ENCODE data around the gene NALF2. TPM values are rescaled to one million over a fixed set of nuclear protein-coding genes. Genes with fewer than 3 reads are reported as not detected.

The NALF2 gene
- total RNA-seq (under 1 TPM; 0.13 to 0.23 (median 0.16) TPM), total RNA-seq (0 to 2.1 (median 0.20) reads per million in 29 experiments)
- total RNA-seq (2013): 0.04 TPM

DNA sequence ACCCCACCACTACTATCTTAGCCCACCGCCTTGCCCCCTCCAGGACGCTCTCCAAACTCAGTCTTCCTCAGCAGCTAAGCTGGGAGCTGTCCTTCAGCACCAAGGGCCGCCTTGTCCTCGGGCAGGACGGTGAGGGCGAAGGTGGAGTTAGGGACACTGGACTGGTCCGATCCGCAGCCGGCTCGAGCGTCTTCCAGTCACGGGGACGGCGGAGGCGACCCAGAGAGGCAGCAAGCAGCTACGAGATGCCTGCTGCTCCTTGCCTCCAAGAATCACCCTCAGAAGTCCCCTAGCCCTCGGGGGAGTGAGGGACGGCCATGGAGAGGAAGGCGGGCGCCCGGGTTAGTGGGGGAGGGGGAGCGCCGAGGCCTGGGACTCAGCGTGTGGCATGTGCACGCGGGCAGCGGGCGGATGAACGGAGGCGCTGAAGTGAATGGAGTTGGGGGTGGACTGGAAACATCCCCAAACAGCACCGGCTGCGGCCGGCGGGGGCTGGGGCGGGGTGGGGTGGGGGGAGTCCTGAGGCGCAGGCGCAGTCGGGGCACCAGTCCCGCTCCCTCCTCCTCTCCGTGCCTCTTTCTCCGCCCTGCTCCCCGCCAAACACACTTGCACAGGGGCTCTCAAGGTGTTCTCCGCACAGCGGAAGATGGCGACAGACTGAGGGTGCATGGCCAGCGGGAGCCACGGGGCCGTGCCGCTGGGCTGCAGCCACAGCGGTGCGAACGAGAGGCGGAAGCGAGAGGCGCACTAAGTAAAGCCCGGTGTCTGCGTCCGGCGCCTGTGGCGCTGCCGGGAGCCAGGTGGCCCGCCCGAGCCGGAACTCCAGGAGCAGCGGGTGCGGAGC, at the start of gene NALF2:
NALF2 (plus strand) TSS at position 545 of the 844 bp plus-strand sequence. CDS start 957 bp downstream, outside the sequence.
- CTCF ChIA-PET: interaction anchor here in 1 of 2 donors (0.6 kb wide), 3 partner anchors 35 to 170 kb away, joined by 3 to 5 read pairs (median 3); no protein-coding TSS in a partner anchor
- WGBS (ENCODE audit: insufficient coverage): 2% methylated on average over 32 of the region's 66 CpGs
- H3K27ac ChIP-seq (ENCODE audit: low read length): no peak within 1 kb of the TSS

DNA sequence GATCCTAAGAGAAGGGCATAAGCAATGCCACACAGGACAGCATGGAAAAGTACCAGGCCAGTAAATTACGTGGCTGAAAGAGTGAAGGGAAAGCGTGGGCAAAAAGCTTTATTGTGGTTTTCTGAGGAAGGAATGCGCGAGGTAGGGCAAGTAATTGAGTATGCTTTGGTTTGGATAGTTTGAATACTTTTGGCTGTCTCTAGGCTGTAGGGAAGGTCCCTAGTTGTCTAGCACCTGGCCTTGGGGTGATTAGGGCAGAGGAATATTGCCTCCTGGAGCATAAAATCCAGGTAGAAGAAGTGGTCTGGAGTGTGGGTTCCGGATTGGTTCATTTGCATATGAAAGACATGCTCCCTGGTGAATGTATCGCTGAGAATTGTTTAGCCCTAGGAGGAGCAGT, 46.4 kb upstream of the NALF2 start:
- no peak overlapping the region for H3K4me3 Mint-ChIP-seq
- WGBS (ENCODE audit: insufficient coverage): 54% methylated on average over 2 of the region's 6 CpGs
- POLR2A ChIA-PET: no interaction called here

More for the DNA sequence above, at the start of gene NALF2:
- Mint-ChIP-seq H3K27me3 (peaks cover 20 to 26% of the 10 kb centered on the region in 2 donors), H3K27ac (no peak within 1 kb of the TSS), H3K4me1 (peaks cover 0 to 9% (median 2%) of the 10 kb centered on the region in 3 donors), H3K36me3 (no peaks in the 10 kb centered on the region), H3K9me3 (no peaks in the 10 kb centered on the region), H3K4me3 (peak within 1 kb of the TSS; percentile 61 to 75 (median 72))
- Histone ChIP-seq H3K27me3 (replicated peaks in 1 of 2; ENCODE audit: control insufficient read depth in 2 of 2, extremely low read depth in 1 of 2, insufficient read depth in 2 of 2, low read length in 1 of 2) (peaks cover 0 to 35% of the 10 kb centered on the region in 2 experiments), H3K4me1 (ENCODE audit: control insufficient read depth in 1 of 2, extremely low read depth in 1 of 2, insufficient read depth in 2 of 2, low read length in 2 of 2) (peaks cover 0 to 3% of the 10 kb centered on the region in 2 experiments), H3K4me3 (ENCODE audit: control insufficient read depth in 1 of 2, extremely low read depth in 1 of 2, low read length in 1 of 2) (peak within 1 kb of the TSS; percentile 5), H3K9me3 (no peaks in the 10 kb centered on the region), H3K36me3 (ENCODE audit: control insufficient read depth in 2 of 2, extremely low read depth in 1 of 2, insufficient read depth in 1 of 2, low read length in 1 of 2) (no peaks in the 10 kb centered on the region)
- ATAC-seq (replicated peaks in 1 of 4) (peak; percentile 41 to 66 (median 58)), DNase-seq (peak in 15 of 35 experiments; percentile 0 to 19 (median 9))
- POLR2A ChIA-PET: no interaction called here

DNA sequence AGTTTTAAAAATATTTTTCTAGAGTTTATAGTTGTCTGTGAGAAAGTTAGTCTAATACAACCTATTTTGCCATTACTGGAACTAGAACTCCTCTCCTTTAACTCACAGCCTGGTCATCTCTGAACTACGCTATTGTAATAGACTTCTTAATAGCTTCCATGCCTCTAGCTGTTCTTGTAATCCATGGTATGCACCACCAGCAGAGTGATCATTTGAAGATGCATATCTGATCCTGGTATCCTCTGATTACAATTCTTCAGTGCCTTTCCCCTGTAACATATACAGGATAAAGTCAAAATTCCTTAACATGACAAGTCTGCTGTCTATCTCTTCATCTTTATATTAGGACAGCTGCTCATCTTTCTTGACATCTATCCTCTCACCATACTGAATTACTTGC, 37.6 kb upstream of the NALF2 start:
- H3K36me3 Mint-ChIP-seq: no peaks in the 10 kb centered on the region
- Histone ChIP-seq H3K36me3 (ENCODE audit: control insufficient read depth in 2 of 2, extremely low read depth in 1 of 2, insufficient read depth in 1 of 2, low read length in 1 of 2) (no peaks in the 10 kb centered on the region), H3K27me3 (replicated peaks in 1 of 2; ENCODE audit: control insufficient read depth in 2 of 2, extremely low read depth in 1 of 2, insufficient read depth in 2 of 2, low read length in 1 of 2) (no peaks in the 10 kb centered on the region), H3K4me1 (ENCODE audit: control insufficient read depth in 1 of 2, extremely low read depth in 1 of 2, insufficient read depth in 2 of 2, low read length in 2 of 2) (no peaks in the 10 kb centered on the region), H3K9me3 (no peaks in the 10 kb centered on the region), H3K4me3 (ENCODE audit: control insufficient read depth in 1 of 2, extremely low read depth in 1 of 2, low read length in 1 of 2) (no peak overlapping the region), H3K27ac (ENCODE audit: low read length) (no peak overlapping the region)
- ChIA-PET CTCF (no interaction called here), POLR2A (no interaction called here)
- no peaks in the 10 kb centered on the region for H3K4me1 Mint-ChIP-seq
- H3K4me3 Mint-ChIP-seq: no peak overlapping the region
- H3K9me3 Mint-ChIP-seq: no peaks in the 10 kb centered on the region
- H3K27ac Mint-ChIP-seq: no peak overlapping the region
- no peak for ATAC-seq (replicated peaks in 1 of 4)
- peaks cover 8 to 52% of the 10 kb centered on the region in 2 donors for H3K27me3 Mint-ChIP-seq
- DNase-seq: no peak
- no CpG with 5 or more reads among the region's 1 CpG for WGBS (ENCODE audit: insufficient coverage)

More for the DNA sequence above, 46.4 kb upstream of the NALF2 start:
- no peaks in the 10 kb centered on the region for H3K36me3 ChIP-seq (ENCODE audit: control insufficient read depth in 2 of 2, extremely low read depth in 1 of 2, insufficient read depth in 1 of 2, low read length in 1 of 2)
- Mint-ChIP-seq H3K4me1 (no peaks in the 10 kb centered on the region), H3K9me3 (no peaks in the 10 kb centered on the region), H3K27ac (no peak overlapping the region), H3K27me3 (peaks cover 0 to 8% of the 10 kb centered on the region in 2 donors), H3K36me3 (no peaks in the 10 kb centered on the region)
- H3K27me3 ChIP-seq (replicated peaks in 1 of 2; ENCODE audit: control insufficient read depth in 2 of 2, extremely low read depth in 1 of 2, insufficient read depth in 2 of 2, low read length in 1 of 2): no peaks in the 10 kb centered on the region
- H3K4me1 ChIP-seq (ENCODE audit: control insufficient read depth in 1 of 2, extremely low read depth in 1 of 2, insufficient read depth in 2 of 2, low read length in 2 of 2): no peaks in the 10 kb centered on the region
- DNase-seq (no peak), ATAC-seq (replicated peaks in 1 of 4) (no peak)
- H3K27ac ChIP-seq (ENCODE audit: low read length): no peak overlapping the region
- CTCF ChIA-PET: no interaction called here
- H3K9me3 ChIP-seq: no peaks in the 10 kb centered on the region
- H3K4me3 ChIP-seq (ENCODE audit: control insufficient read depth in 1 of 2, extremely low read depth in 1 of 2, low read length in 1 of 2): no peak overlapping the region

DNA sequence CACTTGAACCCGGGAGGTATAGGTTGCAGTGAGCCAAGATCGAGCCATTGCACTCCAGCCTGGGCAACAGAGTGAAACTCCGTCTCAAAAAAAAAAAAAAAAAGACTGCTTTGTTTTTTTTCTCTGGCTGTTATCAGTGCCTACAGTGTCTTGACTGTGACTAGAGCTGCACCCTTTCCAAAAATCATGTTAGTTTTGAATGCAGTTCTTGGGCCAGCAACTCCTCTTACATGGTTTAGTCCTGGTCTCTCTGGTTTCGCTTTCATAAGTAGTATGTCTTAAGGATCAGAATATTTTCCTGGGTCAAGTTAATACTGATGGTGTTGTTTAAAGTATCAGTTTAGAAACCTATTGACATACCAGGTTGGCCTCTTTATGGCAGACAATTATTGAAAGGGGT, 34.2 kb upstream of the NALF2 start:
- Histone ChIP-seq H3K36me3 (ENCODE audit: control insufficient read depth in 2 of 2, extremely low read depth in 1 of 2, insufficient read depth in 1 of 2, low read length in 1 of 2) (no peaks in the 10 kb centered on the region), H3K4me1 (ENCODE audit: control insufficient read depth in 1 of 2, extremely low read depth in 1 of 2, insufficient read depth in 2 of 2, low read length in 2 of 2) (no peaks in the 10 kb centered on the region), H3K9me3 (no peaks in the 10 kb centered on the region), H3K27ac (ENCODE audit: low read length) (no peak overlapping the region), H3K27me3 (replicated peaks in 1 of 2; ENCODE audit: control insufficient read depth in 2 of 2, extremely low read depth in 1 of 2, insufficient read depth in 2 of 2, low read length in 1 of 2) (no peaks in the 10 kb centered on the region), H3K4me3 (ENCODE audit: control insufficient read depth in 1 of 2, extremely low read depth in 1 of 2, low read length in 1 of 2) (no peak overlapping the region)
- Mint-ChIP-seq H3K27me3 (peaks cover 13 to 68% of the 10 kb centered on the region in 2 donors), H3K4me3 (no peak overlapping the region), H3K27ac (no peak overlapping the region), H3K36me3 (no peaks in the 10 kb centered on the region), H3K9me3 (no peaks in the 10 kb centered on the region), H3K4me1 (no peaks in the 10 kb centered on the region)
- DNase-seq (no peak), ATAC-seq (replicated peaks in 1 of 4) (no peak)
- CTCF ChIA-PET: interaction anchor here in 1 of 2 donors (0.6 kb wide), 1 partner anchor 628 kb away, joined by 4 read pairs; no protein-coding TSS in a partner anchor
- WGBS (ENCODE audit: insufficient coverage): 100% methylated on average over 1 of the region's 4 CpGs
- POLR2A ChIA-PET: no interaction called here

DNA sequence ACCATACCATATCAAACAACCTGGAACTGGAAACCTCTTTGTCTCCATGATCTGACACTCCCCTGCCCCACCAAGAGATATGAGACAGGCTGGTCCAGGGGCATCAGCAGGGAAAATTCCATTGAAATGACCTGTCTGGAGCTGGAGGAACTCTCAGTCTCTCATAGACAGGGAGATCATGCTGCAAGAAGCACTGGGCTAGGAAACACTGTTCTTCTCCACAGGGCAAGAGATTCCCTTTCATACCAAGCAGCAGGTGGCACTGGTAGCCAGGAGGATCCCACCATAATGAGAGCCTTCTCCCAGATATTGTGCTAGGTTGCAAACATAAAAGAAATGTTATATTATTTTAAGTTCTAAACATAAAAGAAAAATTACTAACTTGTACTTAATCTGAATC, 14.5 kb upstream of the NALF2 start:
- Histone ChIP-seq H3K9me3 (no peaks in the 10 kb centered on the region), H3K27ac (ENCODE audit: low read length) (no peak overlapping the region), H3K27me3 (replicated peaks in 1 of 2; ENCODE audit: control insufficient read depth in 2 of 2, extremely low read depth in 1 of 2, insufficient read depth in 2 of 2, low read length in 1 of 2) (no peaks in the 10 kb centered on the region), H3K4me3 (ENCODE audit: control insufficient read depth in 1 of 2, extremely low read depth in 1 of 2, low read length in 1 of 2) (no peak overlapping the region), H3K4me1 (ENCODE audit: control insufficient read depth in 1 of 2, extremely low read depth in 1 of 2, insufficient read depth in 2 of 2, low read length in 2 of 2) (no peaks in the 10 kb centered on the region), H3K36me3 (ENCODE audit: control insufficient read depth in 2 of 2, extremely low read depth in 1 of 2, insufficient read depth in 1 of 2, low read length in 1 of 2) (no peaks in the 10 kb centered on the region)
- ATAC-seq (replicated peaks in 1 of 4) (no peak), DNase-seq (no peak)
- CTCF ChIA-PET: no interaction called here
- Mint-ChIP-seq H3K4me1 (no peaks in the 10 kb centered on the region), H3K27me3 (peaks cover 16 to 50% of the 10 kb centered on the region in 2 donors), H3K4me3 (no peak overlapping the region), H3K9me3 (no peaks in the 10 kb centered on the region), H3K27ac (no peak overlapping the region), H3K36me3 (no peaks in the 10 kb centered on the region)
- POLR2A ChIA-PET: no interaction called here

DNA sequence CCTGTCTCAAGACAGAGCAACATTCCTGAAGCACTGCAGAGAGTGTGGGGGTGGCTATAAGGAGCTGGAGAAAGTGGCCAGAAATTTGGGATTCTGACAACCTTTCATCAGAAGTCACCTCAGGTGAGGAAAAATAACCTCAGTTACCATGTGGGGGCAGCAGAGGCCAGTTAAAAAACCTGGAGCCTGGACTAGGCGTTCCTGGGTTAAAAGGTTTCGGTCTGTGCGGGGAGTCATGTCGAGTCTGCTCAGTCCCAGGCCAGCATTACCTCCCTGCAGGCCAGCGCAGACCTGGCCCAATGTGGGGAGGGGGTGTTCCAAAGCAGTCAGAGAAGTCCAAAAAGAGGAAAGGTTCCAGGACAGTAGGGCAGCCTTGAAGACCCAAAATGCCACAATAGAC, 10.9 kb upstream of the NALF2 start:
- ChIA-PET CTCF (interaction anchor here in 1 of 2 donors (1.2 kb wide), 1 partner anchor 604 kb away, joined by 4 read pairs; no protein-coding TSS in a partner anchor), POLR2A (no interaction called here)
- WGBS (ENCODE audit: insufficient coverage): no CpG with 5 or more reads among the region's 5 CpGs
- Histone ChIP-seq H3K27me3 (replicated peaks in 1 of 2; ENCODE audit: control insufficient read depth in 2 of 2, extremely low read depth in 1 of 2, insufficient read depth in 2 of 2, low read length in 1 of 2) (no peaks in the 10 kb centered on the region), H3K27ac (ENCODE audit: low read length) (no peak overlapping the region), H3K4me1 (ENCODE audit: control insufficient read depth in 1 of 2, extremely low read depth in 1 of 2, insufficient read depth in 2 of 2, low read length in 2 of 2) (no peaks in the 10 kb centered on the region), H3K9me3 (no peaks in the 10 kb centered on the region), H3K36me3 (ENCODE audit: control insufficient read depth in 2 of 2, extremely low read depth in 1 of 2, insufficient read depth in 1 of 2, low read length in 1 of 2) (no peaks in the 10 kb centered on the region), H3K4me3 (ENCODE audit: control insufficient read depth in 1 of 2, extremely low read depth in 1 of 2, low read length in 1 of 2) (no peak overlapping the region)
- peaks cover 15 to 50% of the 10 kb centered on the region in 2 donors for H3K27me3 Mint-ChIP-seq
- ATAC-seq (replicated peaks in 1 of 4): no peak
- no peak overlapping the region for H3K27ac Mint-ChIP-seq
- no peaks in the 10 kb centered on the region for H3K4me1 Mint-ChIP-seq
- no peak overlapping the region for H3K4me3 Mint-ChIP-seq
- H3K9me3 Mint-ChIP-seq: no peaks in the 10 kb centered on the region
- peak in 15 of 35 experiments; percentile 1 to 27 (median 13) for DNase-seq
- H3K36me3 Mint-ChIP-seq: no peaks in the 10 kb centered on the region
